BJ (cell line): ENCODE data around the gene UNC80. TPM values are rescaled to one million over a fixed set of nuclear protein-coding genes. Genes with fewer than 3 reads are reported as not detected.

Experiments used
- CTCF ChIA-PET: fragments of 350-600 bp; formaldehyde crosslinking; extraction: SDS; loops from one replicate; lab custom pipeline; 2021; ENCODE audit warnings: antibody characterized with exemption, inconsistent platforms; lab: Yijun Ruan, JAX
- POLR2A ChIA-PET: fragments of 300-600 bp; sonication (Branson Sonifier 250); formaldehyde crosslinking; extraction: SDS; loops from one replicate; lab custom pipeline; 2021; ENCODE audit warnings: antibody characterized with exemption; lab: Charles Lee
- DNase-seq: peaks from one replicate; pipeline ENCODE4 v3.0.0-alpha.2; 2011; ENCODE audit warnings: low read depth
- H3K27me3 ChIP-seq: 2 replicates; pipeline ENCODE4 v1.6.0; 2011; ENCODE audit warnings: low read length; ENCODE audit not compliant: control insufficient read depth, insufficient read depth
- H3K36me3 ChIP-seq: 2 replicates; pipeline ENCODE4 v1.5.1; 2011; ENCODE audit warnings: low read length; ENCODE audit not compliant: control insufficient read depth, insufficient read depth
- H3K4me3 ChIP-seq: 2 replicates; pipeline ENCODE4 v1.5.1; 2011; ENCODE audit warnings: low read depth, mild to moderate bottlenecking, control low read depth, low read length
- polyA plus RNA-seq: library from polyadenylated mRNA; depleted of rRNA; stranded (reverse); fragments of >200 nt; gene quantifications from 2 replicates; pipeline ENCODE4 v1.2.3, GENCODE V29; 2011
- TF ChIP-seq, protein P1 (sequence below): IDR thresholded peaks from 2 replicates; pipeline ENCODE4 v1.5.1; 2011; ENCODE audit warnings: low read depth, mild to moderate bottlenecking, control low read depth, inconsistent platforms, low read length, moderate library complexity; ENCODE audit not compliant: insufficient read depth

Gene UNC80
- polyA plus RNA-seq, 1 experiment, result not detected

DNA sequence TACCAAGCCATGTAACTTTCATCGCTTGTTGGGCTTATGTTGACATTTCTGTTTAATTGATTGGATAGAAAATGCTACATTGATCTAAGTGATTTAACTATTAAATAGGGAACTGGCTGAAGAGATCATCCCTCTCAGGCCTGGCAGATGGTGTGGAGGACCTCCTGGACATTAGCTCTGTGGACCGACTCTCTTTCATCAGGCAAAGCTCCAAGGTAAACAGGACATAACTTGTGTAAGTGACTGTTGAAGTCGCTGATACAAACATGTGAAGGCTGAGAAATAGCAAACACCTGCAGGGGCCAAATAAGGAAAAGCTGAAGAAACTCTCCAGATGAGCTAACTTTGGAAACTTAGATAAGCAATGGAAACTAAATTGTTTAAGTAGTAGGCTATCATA is 68.8 kb downstream of the UNC80 start:
- no peak overlapping the region for H3K4me3 ChIP-seq
- CTCF ChIA-PET, result interaction anchor here (1.8 kb wide), 1 partner anchor 506 kb away, joined by 4 read pairs; no protein-coding TSS in a partner anchor
- no peaks in the 10 kb centered on the region for H3K36me3 ChIP-seq
- TF ChIP-seq, protein P1, sequence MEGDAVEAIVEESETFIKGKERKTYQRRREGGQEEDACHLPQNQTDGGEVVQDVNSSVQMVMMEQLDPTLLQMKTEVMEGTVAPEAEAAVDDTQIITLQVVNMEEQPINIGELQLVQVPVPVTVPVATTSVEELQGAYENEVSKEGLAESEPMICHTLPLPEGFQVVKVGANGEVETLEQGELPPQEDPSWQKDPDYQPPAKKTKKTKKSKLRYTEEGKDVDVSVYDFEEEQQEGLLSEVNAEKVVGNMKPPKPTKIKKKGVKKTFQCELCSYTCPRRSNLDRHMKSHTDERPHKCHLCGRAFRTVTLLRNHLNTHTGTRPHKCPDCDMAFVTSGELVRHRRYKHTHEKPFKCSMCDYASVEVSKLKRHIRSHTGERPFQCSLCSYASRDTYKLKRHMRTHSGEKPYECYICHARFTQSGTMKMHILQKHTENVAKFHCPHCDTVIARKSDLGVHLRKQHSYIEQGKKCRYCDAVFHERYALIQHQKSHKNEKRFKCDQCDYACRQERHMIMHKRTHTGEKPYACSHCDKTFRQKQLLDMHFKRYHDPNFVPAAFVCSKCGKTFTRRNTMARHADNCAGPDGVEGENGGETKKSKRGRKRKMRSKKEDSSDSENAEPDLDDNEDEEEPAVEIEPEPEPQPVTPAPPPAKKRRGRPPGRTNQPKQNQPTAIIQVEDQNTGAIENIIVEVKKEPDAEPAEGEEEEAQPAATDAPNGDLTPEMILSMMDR, result no peak
- DNase-seq, result no peak
- no peaks in the 10 kb centered on the region for H3K27me3 ChIP-seq
- POLR2A ChIA-PET, result no interaction called here

DNA sequence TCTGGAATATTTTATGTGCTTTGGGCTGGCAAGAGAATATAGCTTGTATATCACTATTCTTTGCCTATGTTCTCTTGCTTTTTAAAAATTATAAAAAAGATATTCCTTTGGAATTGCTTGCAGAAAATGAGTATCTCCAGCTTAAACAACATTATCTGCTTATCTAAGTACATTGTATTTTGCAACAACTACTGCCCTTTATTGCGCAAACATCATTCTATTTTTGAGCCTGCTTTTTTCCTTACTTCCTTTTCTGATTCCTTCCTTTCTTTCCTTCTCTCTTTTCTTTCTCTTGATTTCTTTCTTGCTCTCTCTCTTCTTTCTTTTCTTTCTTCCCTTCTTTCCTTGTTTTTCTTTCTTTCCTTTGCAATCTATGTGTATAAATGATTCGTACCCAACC is 74.0 kb downstream of the UNC80 start:
- POLR2A ChIA-PET, result no interaction called here
- H3K4me3 ChIP-seq, result no peak overlapping the region
- CTCF ChIA-PET, result no interaction called here

DNA sequence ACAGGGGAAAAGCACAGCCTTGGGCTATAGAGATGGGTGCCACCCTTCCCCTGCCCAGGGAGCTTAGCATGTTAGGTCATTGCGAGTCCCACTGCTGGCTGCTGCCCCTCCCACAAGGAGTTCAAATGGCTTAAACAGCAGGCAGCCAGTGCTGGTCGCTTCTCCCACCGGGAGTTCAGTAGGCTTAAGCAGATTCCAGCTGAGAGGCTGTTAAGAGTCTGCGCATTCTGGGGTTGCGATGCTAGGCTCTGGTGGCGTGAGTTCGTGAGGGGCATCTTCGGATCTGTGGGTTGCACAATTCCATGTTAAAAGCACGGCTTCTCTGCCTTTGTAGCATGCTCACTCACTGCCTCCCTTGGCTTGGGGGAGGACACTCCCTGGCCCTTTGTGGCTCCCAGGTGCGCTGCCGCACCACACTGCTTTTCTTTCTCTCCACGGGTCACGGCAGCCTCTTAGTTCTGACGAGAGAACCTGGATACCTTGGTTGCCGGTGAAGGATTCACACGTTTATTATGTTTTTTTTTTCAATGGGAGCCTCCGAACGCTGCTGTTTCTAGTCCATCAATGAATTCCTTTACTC is 93.2 kb downstream of the UNC80 start:
- no peak for DNase-seq
- TF ChIP-seq, protein P1, result no peak
- ChIA-PET CTCF (no interaction called here), POLR2A (no interaction called here)
- Histone ChIP-seq H3K36me3 (no peaks in the 10 kb centered on the region), H3K27me3 (no peaks in the 10 kb centered on the region), H3K4me3 (no peak overlapping the region)

More for the DNA sequence above, 74.0 kb downstream of the UNC80 start:
- H3K27me3 ChIP-seq, result no peaks in the 10 kb centered on the region
- no peaks in the 10 kb centered on the region for H3K36me3 ChIP-seq
- no peak for DNase-seq
- TF ChIP-seq, protein P1, result no peak

DNA sequence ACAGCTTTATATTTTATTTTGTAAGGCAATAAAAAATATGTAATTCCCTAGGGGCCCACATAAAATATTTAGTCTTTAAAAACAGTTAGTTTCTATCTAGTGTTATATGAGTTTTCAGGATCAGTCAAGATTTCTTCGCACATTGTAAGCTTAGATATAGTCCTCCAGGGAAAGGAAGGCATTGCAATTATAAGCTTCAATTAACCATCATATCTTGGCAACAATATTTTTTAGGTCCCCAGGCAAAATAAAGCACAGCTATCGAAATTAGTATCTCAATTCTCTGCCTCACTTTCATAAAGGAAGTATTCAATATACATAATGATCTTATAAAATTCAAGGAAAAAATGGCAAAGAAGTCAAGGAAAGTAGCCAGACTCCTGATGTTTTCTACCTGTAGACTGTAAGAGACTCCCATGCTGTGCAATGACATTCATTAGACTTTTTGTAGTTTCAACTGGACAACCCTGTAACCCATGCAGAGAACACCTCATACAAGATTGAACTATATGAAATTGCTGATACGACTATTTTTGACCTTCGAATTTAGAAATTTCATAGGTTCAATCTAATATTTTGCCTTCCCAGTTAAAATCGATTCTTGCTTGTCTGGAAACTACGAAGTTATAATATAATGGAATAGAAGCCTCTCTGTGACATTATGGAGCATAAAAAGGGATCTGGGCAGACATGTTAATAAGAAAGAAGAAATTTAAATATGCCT is 96.8 kb downstream of the UNC80 start:
- H3K4me3 ChIP-seq, result no peak overlapping the region
- no peaks in the 10 kb centered on the region for H3K27me3 ChIP-seq
- POLR2A ChIA-PET, result no interaction called here
- DNase-seq, result no peak
- TF ChIP-seq, protein P1, result no peak
- CTCF ChIA-PET, result interaction anchor here (1.2 kb wide), 1 partner anchor 327 kb away, joined by 3 read pairs; no protein-coding TSS in a partner anchor
- H3K36me3 ChIP-seq, result no peaks in the 10 kb centered on the region

DNA sequence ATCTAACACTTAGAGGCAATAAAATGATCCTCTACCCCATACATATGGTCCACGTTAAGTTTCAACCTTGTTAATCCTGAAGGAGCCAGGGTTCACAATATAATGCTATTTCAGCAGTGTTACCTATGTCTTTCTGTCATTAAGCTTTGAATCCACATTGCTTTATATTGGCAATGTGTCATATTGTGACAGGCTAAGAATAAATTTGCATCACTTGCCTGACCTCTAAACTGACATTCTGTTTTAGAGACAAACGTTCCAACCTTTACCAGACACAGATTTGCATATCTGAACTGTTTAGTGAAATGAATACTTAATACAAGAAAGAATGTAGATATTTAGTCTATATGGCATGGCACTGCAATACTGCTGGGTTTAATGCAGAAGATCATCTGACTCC is 98.4 kb downstream of the UNC80 start:
- Histone ChIP-seq H3K4me3 (no peak overlapping the region), H3K27me3 (no peaks in the 10 kb centered on the region), H3K36me3 (no peaks in the 10 kb centered on the region)
- ChIA-PET CTCF (no interaction called here), POLR2A (no interaction called here)
- TF ChIP-seq, protein P1, result no peak
- no peak for DNase-seq
